MCF 10A (cell line): ENCODE measurements around the gene MAMLD1. TPM values are rescaled to one million over a fixed set of nuclear protein-coding genes. Genes with fewer than 3 reads are reported as not detected.

Experiments used
- BruUV-seq: library from RNA; stranded (reverse); fragments of 400-500 nt; replicated peaks from 2 replicates; lab custom pipeline; 2021; lab: Mats Ljungman, UMichigan
- CTCF ChIA-PET: fragments of 300-600 bp; sonication (Branson Sonifier 250); formaldehyde crosslinking; extraction: SDS; loops from one replicate; lab custom pipeline; 2021; ENCODE audit warnings: antibody characterized with exemption, inconsistent platforms; lab: Yijun Ruan, JAX
- POLR2A ChIA-PET: fragments of 300-600, 350-650 bp; sonication (Branson Sonifier 250); formaldehyde crosslinking; extraction: SDS; loops from one replicate; lab custom pipeline; 2020; ENCODE audit warnings: antibody characterized with exemption, inconsistent platforms; lab: Yijun Ruan, JAX
- DNase-seq: peaks from one replicate; pipeline ENCODE4 v3.0.0-alpha.2; 2018; ENCODE audit not compliant: unreplicated experiment
- H3K27ac Mint-ChIP-seq: one replicate; pipeline ENCODE4 v1.8.0; 2022; ENCODE audit warnings: mild to moderate bottlenecking, low read depth, mixed read lengths; ENCODE audit not compliant: unreplicated experiment
- H3K27me3 Mint-ChIP-seq: one replicate; pipeline ENCODE4 v1.8.0; 2022; ENCODE audit warnings: mixed read lengths; ENCODE audit not compliant: insufficient read depth, unreplicated experiment
- H3K36me3 Mint-ChIP-seq: one replicate; pipeline ENCODE4 v1.8.0; 2022; ENCODE audit warnings: mild to moderate bottlenecking, moderate library complexity, mixed read lengths; ENCODE audit not compliant: insufficient read depth, unreplicated experiment
- H3K4me1 Mint-ChIP-seq: one replicate; pipeline ENCODE4 v1.8.0; 2022; ENCODE audit warnings: mixed read lengths; ENCODE audit not compliant: insufficient read depth, unreplicated experiment
- H3K4me3 Mint-ChIP-seq: one replicate; pipeline ENCODE4 v1.8.0; 2022; ENCODE audit warnings: mild to moderate bottlenecking, moderate library complexity, mixed read lengths; ENCODE audit not compliant: unreplicated experiment
- H3K9me3 Mint-ChIP-seq: one replicate; pipeline ENCODE4 v1.8.0; 2022; ENCODE audit warnings: mixed read lengths; ENCODE audit not compliant: unreplicated experiment
- CTCF ChIP-seq: fragments of 200-600 bp; IDR thresholded peaks from one replicate; pipeline ENCODE4 v1.8.0; 2022; ENCODE audit warnings: antibody characterized with exemption, mild to moderate bottlenecking; ENCODE audit not compliant: unreplicated experiment
- intact Hi-C: fragments of 100-400 bp; cut with micrococcal nuclease; formaldehyde crosslinking; loops from 2 replicates; pipeline ENCODE4 v1.14.1; 2022
- total RNA-seq: library from RNA; stranded (reverse); gene quantifications from 2 replicates; pipeline ENCODE4 v1.2.3, GENCODE V29; 2022

Gene MAMLD1
- total RNA-seq, 1 experiment from 2014 or later: 1.9 TPM

GRCh38 chrX:150514462-150514861, 151.3 kb downstream of the MAMLD1 start:
- Mint-ChIP-seq H3K27me3 (peaks cover 29% of the 10 kb centered on the region), H3K9me3 (no peaks in the 10 kb centered on the region), H3K4me3 (no peak overlapping the region), H3K27ac (no peak overlapping the region), H3K4me1 (no peaks in the 10 kb centered on the region), H3K36me3 (no peaks in the 10 kb centered on the region)
- POLR2A ChIA-PET: no interaction called here
- CTCF ChIA-PET: interaction anchor here (0.7 kb wide), 1 partner anchor 91 kb away, joined by 3 read pairs; no protein-coding TSS in a partner anchor
- no TSS peak for BruUV-seq
- no peak for DNase-seq
- intact Hi-C loops: no loop called here
- TF ChIP-seq CTCF: no peak

- intact Hi-C loops: no loop called here
- Mint-ChIP-seq H3K27me3 (peaks cover 29% of the 10 kb centered on the region), H3K9me3 (no peaks in the 10 kb centered on the region), H3K4me1 (no peaks in the 10 kb centered on the region), H3K27ac (no peak overlapping the region), H3K36me3 (no peaks in the 10 kb centered on the region), H3K4me3 (no peak overlapping the region)
- no peak for DNase-seq
- POLR2A ChIA-PET: no interaction called here
- no TSS peak for BruUV-seq
- CTCF ChIA-PET: no interaction called here
- TF ChIP-seq CTCF: no peak
These were observed 152.7 kb downstream of the MAMLD1 start for GRCh38 chrX:150515801-150516200.

- ChIA-PET CTCF (interaction anchor here (1.1 kb wide), 1 partner anchor 13 kb away, joined by 4 read pairs; no protein-coding TSS in a partner anchor), POLR2A (no interaction called here)
- Mint-ChIP-seq H3K4me3 (no peak overlapping the region), H3K4me1 (no peaks in the 10 kb centered on the region), H3K9me3 (no peaks in the 10 kb centered on the region), H3K36me3 (no peaks in the 10 kb centered on the region), H3K27me3 (peaks cover 29% of the 10 kb centered on the region), H3K27ac (no peak overlapping the region)
- DNase-seq: no peak
- intact Hi-C loops: no loop called here
- TF ChIP-seq CTCF: no peak
- no TSS peak for BruUV-seq
These were observed 154.3 kb downstream of the MAMLD1 start for GRCh38 chrX:150517303-150517910.

GRCh38 chrX:150522494-150522893, 159.4 kb downstream of the MAMLD1 start:
- Mint-ChIP-seq H3K36me3 (no peaks in the 10 kb centered on the region), H3K9me3 (no peaks in the 10 kb centered on the region), H3K27ac (no peak overlapping the region), H3K4me3 (no peak overlapping the region), H3K27me3 (peaks cover 24% of the 10 kb centered on the region), H3K4me1 (no peaks in the 10 kb centered on the region)
- DNase-seq: no peak
- no TSS peak for BruUV-seq
- ChIA-PET POLR2A (no interaction called here), CTCF (interaction anchor here (0.7 kb wide), 1 partner anchor 10 kb away, joined by 3 read pairs; no protein-coding TSS in a partner anchor)
- TF ChIP-seq CTCF: no peak
- intact Hi-C loops: no loop called here
